CD4-positive, alpha-beta T cell treated with Interleukin-6 for 4 hours (primary cell): ENCODE results near the gene LRRC8B.

Source experiments
- DNase-seq: peaks from one replicate; pipeline ENCODE4 v3.0.0-alpha.2; 2020; ENCODE audit warnings: mixed read lengths

LRRC8B gene

GRCh38 chr1:89548122-89548857, 23.7 kb downstream of the LRRC8B start:
- no peak for DNase-seq

- DNase-seq: no peak
Measured at GRCh38 chr1:89550995-89551394, 26.4 kb downstream of the LRRC8B start.

- peak; percentile 7 for DNase-seq
Measured at GRCh38 chr1:89552471-89553081, 27.9 kb downstream of the LRRC8B start.

- no peak for DNase-seq
Measured at GRCh38 chr1:89553157-89553556, 28.5 kb downstream of the LRRC8B start.

- DNase-seq: no peak
Measured at GRCh38 chr1:89555550-89555949, 30.9 kb downstream of the LRRC8B start.

GRCh38 chr1:89556726-89557444, 32.3 kb downstream of the LRRC8B start:
- no peak for DNase-seq

GRCh38 chr1:89557445-89557825, 32.8 kb downstream of the LRRC8B start:
- DNase-seq: no peak

GRCh38 chr1:89557956-89558355, 33.3 kb downstream of the LRRC8B start:
- DNase-seq: peak; percentile 6

- no peak for DNase-seq
Measured at GRCh38 chr1:89563957-89564604, 39.5 kb downstream of the LRRC8B start.

- DNase-seq: no peak
Measured at GRCh38 chr1:89565521-89565920, 40.9 kb downstream of the LRRC8B start.

- DNase-seq: no peak
Measured at GRCh38 chr1:89566761-89567174, 42.1 kb downstream of the LRRC8B start.

GRCh38 chr1:89567797-89568196, 43.2 kb downstream of the LRRC8B start:
- no peak for DNase-seq

GRCh38 chr1:89573410-89573809, 48.8 kb downstream of the LRRC8B start:
- no peak for DNase-seq

- DNase-seq: no peak
Measured at GRCh38 chr1:89574621-89575020, 50.0 kb downstream of the LRRC8B start.

GRCh38 chr1:89575207-89575606, 50.6 kb downstream of the LRRC8B start:
- DNase-seq: no peak

- no peak for DNase-seq
Measured at GRCh38 chr1:89576013-89576412, 51.4 kb downstream of the LRRC8B start.

GRCh38 chr1:89578151-89578550, 53.5 kb downstream of the LRRC8B start:
- DNase-seq: no peak

- DNase-seq: no peak
Measured at GRCh38 chr1:89578946-89579684, 54.5 kb downstream of the LRRC8B start.

- DNase-seq: no peak
Measured at GRCh38 chr1:89580036-89580435, 55.4 kb downstream of the LRRC8B start.

- no peak for DNase-seq
Measured at GRCh38 chr1:89581859-89582258, 57.2 kb downstream of the LRRC8B start.

GRCh38 chr1:89582571-89582970, 57.9 kb downstream of the LRRC8B start:
- DNase-seq: no peak

- no peak for DNase-seq
Measured at GRCh38 chr1:89584211-89584610, 59.6 kb downstream of the LRRC8B start.

GRCh38 chr1:89584781-89585180, 60.2 kb downstream of the LRRC8B start:
- DNase-seq: no peak
